ENCODE measurements around the gene LCK.

- TF ChIP-seq CTCF (IDR thresholded peaks at IDR 0.05) (no peak), ZFX (IDR thresholded peaks at IDR 0.05; ENCODE audit: borderline replicate concordance) (no peak)
Observed at GRCh38 chr1:32330558-32331151, 79.6 kb downstream of the LCK start.

Data from 22Rv1 (cell line).